Transverse colon (tissue), 3 donors: ENCODE data around the gene MBTD1.

Source experiments
- CTCF ChIP-seq, 5 experiments: fragments of 200-600 bp in 3 of 5; fragments of 450-650 bp in 2 of 5; sonication (generic) in 3 of 5; IDR thresholded peaks; 1 replicate in 2 of 5; 2 replicates in 3 of 5; pipeline ENCODE4 v1.5.1; 2016 to 2017; ENCODE audit warnings: antibody characterized with exemption in 5 of 5, inconsistent platforms in 3 of 5, mild to moderate bottlenecking in 2 of 5, moderate library complexity in 1 of 5
- POLR2A ChIP-seq: fragments of 450-650 bp; IDR thresholded peaks from one replicate; pipeline ENCODE4 v1.6.1; 2016; ENCODE audit warnings: antibody characterized with exemption, mild to moderate bottlenecking, moderate library complexity

- TF ChIP-seq CTCF (IDR thresholded peaks at IDR 0.05) (no peak), POLR2A (no peak)
Observed at GRCh38 chr17:51142597-51142996, 117.3 kb downstream of the MBTD1 start.
